Measurements from ENCODE around the gene LPAR2. TPM values are rescaled to one million over a fixed set of nuclear protein-coding genes. Genes with fewer than 3 reads are reported as not detected.

Gene LPAR2
- total RNA-seq, 1 donor from 2014 or later: 35.5 TPM

DNA sequence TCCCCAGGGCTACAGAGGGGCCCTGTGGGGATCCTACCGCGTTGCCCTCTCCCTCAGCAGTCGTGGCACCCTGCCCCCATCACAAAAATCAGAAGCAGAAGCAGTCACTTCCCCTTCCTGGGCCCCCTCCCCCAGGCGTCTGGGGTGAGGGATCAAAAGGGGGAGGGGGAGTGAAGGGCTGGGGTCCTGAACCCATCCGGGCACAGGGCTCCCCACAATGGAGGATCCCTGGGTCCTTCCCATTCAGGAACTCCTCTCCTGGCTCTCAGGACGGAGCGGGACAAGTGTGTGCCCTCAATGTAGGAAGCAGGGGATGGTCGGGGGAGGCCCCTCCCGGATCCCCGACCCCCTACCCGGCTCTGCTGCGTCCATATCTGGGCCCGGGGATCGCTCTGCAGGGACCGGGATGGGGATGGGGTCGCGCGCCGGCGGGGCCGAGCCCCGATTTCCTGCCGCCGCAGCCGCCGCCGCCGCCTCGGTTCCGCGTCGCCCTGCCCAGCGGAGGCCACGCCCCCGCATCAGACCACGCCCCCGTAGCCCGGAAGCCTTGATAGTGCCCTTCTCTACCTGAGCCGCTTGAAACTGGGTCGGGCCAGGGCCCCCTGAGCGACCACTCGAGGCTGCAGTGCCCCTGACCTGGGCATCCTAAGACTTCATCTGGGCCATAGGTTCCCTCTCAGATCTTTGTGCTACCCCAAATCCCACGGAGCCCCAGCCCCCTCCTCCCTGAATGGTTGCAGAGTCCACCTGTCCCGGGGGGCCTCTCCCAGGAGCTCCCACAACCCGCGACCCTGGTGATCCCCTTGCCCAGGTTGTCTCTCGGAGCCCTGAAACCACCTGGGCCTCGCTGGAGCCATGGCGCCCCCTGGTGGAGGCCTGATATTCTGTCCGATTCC lies 15.4 kb upstream of the LPAR2 start, which contains the start of gene GMIP:
GMIP (minus strand) TSS at position 500 of the 896 bp plus-strand sequence; CDS start at position 372, 128 bp downstream.
- peak; percentile 83 for DNase-seq (ENCODE audit: low spot score)
- TF ChIP-seq, protein P1, sequence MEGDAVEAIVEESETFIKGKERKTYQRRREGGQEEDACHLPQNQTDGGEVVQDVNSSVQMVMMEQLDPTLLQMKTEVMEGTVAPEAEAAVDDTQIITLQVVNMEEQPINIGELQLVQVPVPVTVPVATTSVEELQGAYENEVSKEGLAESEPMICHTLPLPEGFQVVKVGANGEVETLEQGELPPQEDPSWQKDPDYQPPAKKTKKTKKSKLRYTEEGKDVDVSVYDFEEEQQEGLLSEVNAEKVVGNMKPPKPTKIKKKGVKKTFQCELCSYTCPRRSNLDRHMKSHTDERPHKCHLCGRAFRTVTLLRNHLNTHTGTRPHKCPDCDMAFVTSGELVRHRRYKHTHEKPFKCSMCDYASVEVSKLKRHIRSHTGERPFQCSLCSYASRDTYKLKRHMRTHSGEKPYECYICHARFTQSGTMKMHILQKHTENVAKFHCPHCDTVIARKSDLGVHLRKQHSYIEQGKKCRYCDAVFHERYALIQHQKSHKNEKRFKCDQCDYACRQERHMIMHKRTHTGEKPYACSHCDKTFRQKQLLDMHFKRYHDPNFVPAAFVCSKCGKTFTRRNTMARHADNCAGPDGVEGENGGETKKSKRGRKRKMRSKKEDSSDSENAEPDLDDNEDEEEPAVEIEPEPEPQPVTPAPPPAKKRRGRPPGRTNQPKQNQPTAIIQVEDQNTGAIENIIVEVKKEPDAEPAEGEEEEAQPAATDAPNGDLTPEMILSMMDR (IDR thresholded peaks at IDR 0.05; ENCODE audit: unreplicated experiment): peak; percentile 94
- H3K4me1 Mint-ChIP-seq (ENCODE audit: unreplicated experiment): peaks cover 11% of the 10 kb centered on the region
- H3K27ac Mint-ChIP-seq (ENCODE audit: unreplicated experiment): peak within 1 kb of the TSS; percentile 91
- peaks cover 6% of the 10 kb centered on the region for H3K9me3 Mint-ChIP-seq (ENCODE audit: unreplicated experiment)
- H3K36me3 Mint-ChIP-seq (ENCODE audit: low read depth, unreplicated experiment): peaks cover 24% of the 10 kb centered on the region
- peaks cover 17% of the 10 kb centered on the region for H3K27me3 Mint-ChIP-seq (ENCODE audit: unreplicated experiment)
- peak within 1 kb of the TSS; percentile 96 for H3K4me3 Mint-ChIP-seq (ENCODE audit: unreplicated experiment)

DNA sequence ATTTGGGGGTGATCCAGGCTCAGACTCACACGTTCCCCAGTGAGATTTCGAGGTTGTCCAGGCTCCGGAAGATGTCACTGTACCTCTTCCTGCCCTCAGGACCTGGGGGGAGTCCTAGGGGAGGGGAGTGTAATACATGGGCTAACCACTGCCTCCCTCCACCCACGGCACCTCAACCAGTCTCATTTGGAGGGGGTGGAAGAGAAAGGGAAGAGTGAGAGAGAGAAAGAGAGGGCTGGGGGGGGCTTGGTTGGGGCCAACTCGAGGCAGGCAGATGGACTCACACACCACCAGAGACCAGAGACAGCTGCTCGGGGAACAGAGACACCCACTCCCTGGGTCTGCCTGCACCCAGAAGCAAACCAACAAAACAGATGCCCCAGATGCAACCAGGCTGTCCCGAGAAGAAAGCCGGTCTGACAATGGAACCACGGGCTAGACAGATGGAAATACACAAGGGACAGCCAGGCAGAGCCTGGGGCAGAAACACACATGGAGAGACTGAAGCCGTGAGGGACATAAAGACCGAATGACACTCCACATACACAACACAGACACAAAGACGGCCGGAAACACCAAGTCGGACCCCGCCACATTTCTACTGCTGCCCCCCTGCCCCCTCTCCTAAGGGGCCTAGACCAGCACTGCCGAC lies 14.6 kb upstream of the LPAR2 start:
- TF ChIP-seq, protein P1 (IDR thresholded peaks at IDR 0.05; ENCODE audit: unreplicated experiment): no peak
- Mint-ChIP-seq H3K9me3 (ENCODE audit: unreplicated experiment) (peaks cover 6% of the 10 kb centered on the region), H3K4me1 (ENCODE audit: unreplicated experiment) (peaks cover 11% of the 10 kb centered on the region), H3K27me3 (ENCODE audit: unreplicated experiment) (peaks cover 14% of the 10 kb centered on the region), H3K4me3 (ENCODE audit: unreplicated experiment) (peak overlapping the region; percentile 96), H3K27ac (ENCODE audit: unreplicated experiment) (peak overlapping the region; percentile 91), H3K36me3 (ENCODE audit: low read depth, unreplicated experiment) (peaks cover 19% of the 10 kb centered on the region)
- no peak for DNase-seq (ENCODE audit: low spot score)

DNA sequence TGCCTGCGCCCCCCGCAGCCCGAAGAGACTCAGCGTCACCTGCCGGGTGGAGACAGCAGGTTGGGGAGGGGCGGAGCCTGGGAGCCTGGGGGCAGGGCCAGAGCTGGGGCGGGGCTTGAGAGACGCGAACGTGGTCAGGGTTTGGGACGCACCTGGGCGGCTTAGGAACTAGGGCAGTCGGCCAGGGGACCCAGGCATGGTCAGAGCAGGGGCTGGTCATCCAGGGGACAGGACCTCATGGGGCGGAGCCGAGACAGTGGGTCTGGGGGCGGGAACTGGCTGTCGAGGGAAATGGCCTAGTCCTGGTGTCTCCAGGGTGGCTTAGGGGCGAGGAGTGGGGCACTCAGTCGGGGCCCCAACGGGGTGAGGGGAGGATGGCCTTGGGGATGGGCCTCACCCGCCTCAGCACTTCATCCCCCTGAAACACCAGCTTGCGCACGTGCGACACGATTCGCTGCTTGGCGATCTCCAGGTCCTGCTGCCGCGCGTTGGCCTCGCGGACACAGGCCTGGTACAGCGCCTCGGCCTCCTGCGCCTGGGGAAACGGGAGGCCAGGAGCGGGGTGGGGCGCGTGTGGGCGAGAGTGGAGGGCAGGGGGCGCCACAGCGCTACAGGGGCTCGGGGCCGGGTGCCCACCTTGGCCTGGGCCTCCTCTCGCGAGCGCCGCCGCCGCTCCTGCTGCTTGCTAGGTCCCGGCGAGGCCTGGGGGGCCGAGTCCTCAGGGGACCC lies 9.7 kb upstream of the LPAR2 start:
- H3K4me3 Mint-ChIP-seq (ENCODE audit: unreplicated experiment): no peak overlapping the region
- TF ChIP-seq, protein P1 (IDR thresholded peaks at IDR 0.05; ENCODE audit: unreplicated experiment): no peak

DNA sequence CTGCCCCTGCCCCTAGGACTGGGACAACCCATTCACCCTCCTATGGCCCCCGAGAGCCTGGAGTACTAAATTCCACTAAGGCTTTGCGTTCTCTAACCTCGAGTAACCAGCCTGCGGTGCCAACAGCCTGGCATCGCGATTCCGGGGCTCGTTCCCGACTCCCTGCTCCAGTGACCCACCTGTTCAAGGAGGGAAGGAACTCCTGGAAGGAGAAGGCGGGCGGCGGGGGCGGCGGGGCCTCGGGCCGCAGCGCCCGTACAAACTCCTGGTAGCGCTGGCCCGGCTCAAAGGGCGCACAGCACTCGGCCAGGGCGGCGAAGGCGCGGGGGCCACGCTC lies 9.1 kb upstream of the LPAR2 start:
- Mint-ChIP-seq H3K9me3 (ENCODE audit: unreplicated experiment) (peaks cover 3% of the 10 kb centered on the region), H3K36me3 (ENCODE audit: low read depth, unreplicated experiment) (peaks cover 22% of the 10 kb centered on the region), H3K27me3 (ENCODE audit: unreplicated experiment) (peaks cover 4% of the 10 kb centered on the region), H3K27ac (ENCODE audit: unreplicated experiment) (no peak overlapping the region), H3K4me3 (ENCODE audit: unreplicated experiment) (no peak overlapping the region), H3K4me1 (ENCODE audit: unreplicated experiment) (peaks cover 3% of the 10 kb centered on the region)
- TF ChIP-seq, protein P1 (IDR thresholded peaks at IDR 0.05; ENCODE audit: unreplicated experiment): no peak
- no peak for DNase-seq (ENCODE audit: low spot score)

More for the DNA sequence above, 9.7 kb upstream of the LPAR2 start:
- H3K36me3 Mint-ChIP-seq (ENCODE audit: low read depth, unreplicated experiment): peaks cover 25% of the 10 kb centered on the region
- H3K27ac Mint-ChIP-seq (ENCODE audit: unreplicated experiment): no peak overlapping the region
- no peak for DNase-seq (ENCODE audit: low spot score)
- H3K4me1 Mint-ChIP-seq (ENCODE audit: unreplicated experiment): peaks cover 7% of the 10 kb centered on the region
- H3K9me3 Mint-ChIP-seq (ENCODE audit: unreplicated experiment): peaks cover 6% of the 10 kb centered on the region
- peaks cover 7% of the 10 kb centered on the region for H3K27me3 Mint-ChIP-seq (ENCODE audit: unreplicated experiment)
